Measurements from ENCODE around the gene ERGIC1. TPM values are rescaled to one million over a fixed set of nuclear protein-coding genes. Genes with fewer than 3 reads are reported as not detected.
A peak's percentile ranks its signal among the peaks of the same experiment; 100 is the strongest.

Gene ERGIC1
- total RNA-seq, 4 donors from 2014 or later, result 156 to 214 (median 175) TPM

DNA sequence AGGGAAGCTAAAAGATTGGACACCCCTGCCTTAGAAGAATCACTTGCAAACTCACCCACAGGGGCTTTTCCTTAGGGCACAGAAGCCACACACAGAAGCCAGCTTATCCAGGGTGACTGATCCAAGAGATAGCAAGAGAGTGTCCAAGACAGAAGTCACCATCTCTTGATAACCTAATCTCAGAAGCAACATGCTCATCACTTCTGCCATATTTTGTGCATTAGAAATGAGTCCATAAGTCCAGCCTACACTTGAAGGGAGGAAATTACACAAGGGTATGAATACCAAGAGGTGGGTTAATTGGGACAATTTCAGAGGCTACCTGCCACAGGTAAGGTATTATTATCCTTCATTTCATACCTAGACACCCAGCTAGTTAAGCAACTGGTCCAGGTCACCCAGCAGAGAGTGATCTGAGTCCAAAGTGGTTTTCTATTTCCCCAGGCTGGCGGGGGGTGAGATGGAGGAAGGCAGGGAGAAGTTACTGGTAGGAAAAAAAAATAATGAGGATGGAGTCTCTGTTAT is 3.7 kb upstream of the ERGIC1 start:
- Histone ChIP-seq H3K27me3 (no peaks in the 10 kb centered on the region), H3K36me3 (no peaks in the 10 kb centered on the region), H3K27ac (no peak overlapping the region), H3K4me1 (peaks cover 13 to 21% of the 10 kb centered on the region in 2 donors), H3K4me3 (replicated peaks in 1 of 3) (no peak overlapping the region), H3K9me3 (no peaks in the 10 kb centered on the region)
- WGBS, 2 donors, result 97 to 98% methylated on average over 1 of the region's 1 CpG
- intact Hi-C loops (cut with DNase I), result no loop called here
- DNase-seq, result no peak
- no peak for TF ChIP-seq POLR2A (IDR thresholded peaks at IDR 0.05)
- TF ChIP-seq, protein P1, sequence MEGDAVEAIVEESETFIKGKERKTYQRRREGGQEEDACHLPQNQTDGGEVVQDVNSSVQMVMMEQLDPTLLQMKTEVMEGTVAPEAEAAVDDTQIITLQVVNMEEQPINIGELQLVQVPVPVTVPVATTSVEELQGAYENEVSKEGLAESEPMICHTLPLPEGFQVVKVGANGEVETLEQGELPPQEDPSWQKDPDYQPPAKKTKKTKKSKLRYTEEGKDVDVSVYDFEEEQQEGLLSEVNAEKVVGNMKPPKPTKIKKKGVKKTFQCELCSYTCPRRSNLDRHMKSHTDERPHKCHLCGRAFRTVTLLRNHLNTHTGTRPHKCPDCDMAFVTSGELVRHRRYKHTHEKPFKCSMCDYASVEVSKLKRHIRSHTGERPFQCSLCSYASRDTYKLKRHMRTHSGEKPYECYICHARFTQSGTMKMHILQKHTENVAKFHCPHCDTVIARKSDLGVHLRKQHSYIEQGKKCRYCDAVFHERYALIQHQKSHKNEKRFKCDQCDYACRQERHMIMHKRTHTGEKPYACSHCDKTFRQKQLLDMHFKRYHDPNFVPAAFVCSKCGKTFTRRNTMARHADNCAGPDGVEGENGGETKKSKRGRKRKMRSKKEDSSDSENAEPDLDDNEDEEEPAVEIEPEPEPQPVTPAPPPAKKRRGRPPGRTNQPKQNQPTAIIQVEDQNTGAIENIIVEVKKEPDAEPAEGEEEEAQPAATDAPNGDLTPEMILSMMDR (IDR thresholded peaks at IDR 0.05), result no peak

DNA sequence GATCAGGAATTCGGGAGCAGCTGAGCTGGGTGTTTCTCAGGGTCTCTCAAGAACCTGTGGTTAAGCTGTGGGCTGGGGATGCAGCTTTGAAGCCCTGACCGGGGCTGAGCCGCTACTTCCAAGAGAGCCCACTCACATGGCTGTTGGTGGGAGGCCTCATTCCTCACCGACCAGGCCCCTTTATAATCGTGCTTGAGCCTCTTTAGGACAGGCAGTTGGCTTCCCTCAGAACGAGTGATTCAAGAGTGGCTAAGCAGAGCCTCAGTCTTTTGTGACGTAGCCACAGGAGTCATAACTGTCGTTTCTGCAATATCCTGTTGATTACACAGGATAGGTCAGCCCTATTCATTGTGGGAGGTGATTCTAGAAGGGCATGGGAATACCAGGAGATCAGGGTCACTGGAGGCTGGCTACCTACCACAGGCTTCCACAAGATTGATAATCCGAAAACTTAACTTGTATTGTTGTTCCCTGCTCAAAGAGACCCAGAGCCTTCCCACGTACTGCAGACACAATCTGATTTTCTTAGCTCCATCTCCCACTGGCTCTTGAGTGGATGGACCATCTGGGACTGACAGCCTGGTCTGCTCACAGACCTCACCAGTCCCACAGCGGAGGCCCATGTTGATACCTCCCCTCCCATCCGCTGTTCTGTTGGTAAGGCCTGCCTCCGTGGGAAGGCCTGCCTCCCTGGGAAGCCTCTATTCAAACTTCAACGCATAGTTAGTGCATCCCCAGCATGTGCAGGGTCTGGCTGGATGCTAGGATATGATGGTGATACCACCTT is 3.0 kb upstream of the ERGIC1 start:
- no peaks in the 10 kb centered on the region for H3K27me3 ChIP-seq
- H3K9me3 ChIP-seq, result no peaks in the 10 kb centered on the region
- DNase-seq, result no peak
- peaks cover 19 to 28% of the 10 kb centered on the region in 2 donors for H3K4me1 ChIP-seq
- intact Hi-C loops (cut with DNase I), result no loop called here
- TF ChIP-seq, protein P1 (IDR thresholded peaks at IDR 0.05), result no peak
- no peak for TF ChIP-seq POLR2A (IDR thresholded peaks at IDR 0.05)
- no peak overlapping the region for H3K27ac ChIP-seq
- no peak overlapping the region for H3K4me3 ChIP-seq (replicated peaks in 1 of 3)
- WGBS, 2 donors, result 73 to 75% methylated on average over 14 of the region's 14 CpGs
- H3K36me3 ChIP-seq, result no peaks in the 10 kb centered on the region

- WGBS, 2 donors, result 83% methylated on average over 13 to 14 of the region's 14 CpGs
- peaks cover 26 to 44% of the 10 kb centered on the region in 2 donors for H3K4me1 ChIP-seq
- H3K36me3 ChIP-seq, result no peaks in the 10 kb centered on the region
- TF ChIP-seq, protein P1 (IDR thresholded peaks at IDR 0.05), result no peak
- TF ChIP-seq POLR2A (IDR thresholded peaks at IDR 0.05), result no peak
- peak overlapping the region in 2 of 3 donors; percentile 84 to 93 for H3K27ac ChIP-seq
- H3K4me3 ChIP-seq (replicated peaks in 1 of 3), result no peak overlapping the region
- intact Hi-C loops (cut with DNase I), result no loop called here
- H3K27me3 ChIP-seq, result no peaks in the 10 kb centered on the region
- no peak for DNase-seq
- H3K9me3 ChIP-seq, result no peaks in the 10 kb centered on the region
Observed at GRCh38 chr5:172832383-172833315, 1.4 kb upstream of the ERGIC1 start.

GRCh38 chr5:172833372-172833685 is 722 bp upstream of the ERGIC1 start:
- H3K27ac ChIP-seq, result peak overlapping the region in 2 of 3 donors; percentile 84 to 93
- H3K36me3 ChIP-seq, result no peaks in the 10 kb centered on the region
- no peak for DNase-seq
- TF ChIP-seq, protein P1 (IDR thresholded peaks at IDR 0.05), result no peak
- TF ChIP-seq POLR2A (IDR thresholded peaks at IDR 0.05), result no peak
- H3K4me1 ChIP-seq, result peaks cover 31 to 47% of the 10 kb centered on the region in 2 donors
- intact Hi-C loops (cut with DNase I), result no loop called here
- H3K9me3 ChIP-seq, result no peaks in the 10 kb centered on the region
- 65% methylated on average over 5 to 6 of the region's 6 CpGs for WGBS, 2 donors
- H3K4me3 ChIP-seq (replicated peaks in 1 of 3), result no peak overlapping the region
- H3K27me3 ChIP-seq, result no peaks in the 10 kb centered on the region

Measured in thyroid gland (tissue), 4 donors.